HG03460 (cell line): ENCODE results near the gene TRAP1.
A peak's percentile ranks its signal among the peaks of the same experiment; 100 is the strongest.
"Not testable (repeated sequence)": the region's sequence is repeated elsewhere in the genome, so short reads cannot be mapped to it uniquely, and the experiment has no call there.

ENCODE experiments used
- ATAC-seq: cut with Tn5 transposase; IDR thresholded peaks from one replicate; pipeline ENCODE4 v1.9.1; 2021; ENCODE audit not compliant: unreplicated experiment

The TRAP1 gene

GRCh38 chr16:3714378-3714777 lies 2.9 kb downstream of the TRAP1 start:
- not testable (repeated sequence) for ATAC-seq

GRCh38 chr16:3713587-3714242 lies 3.6 kb downstream of the TRAP1 start:
- no peak for ATAC-seq

GRCh38 chr16:3712861-3713372 lies 4.4 kb downstream of the TRAP1 start:
- ATAC-seq, result no peak

GRCh38 chr16:3706253-3707012 lies 10.9 kb downstream of the TRAP1 start:
- no peak for ATAC-seq

- no peak for ATAC-seq
Observed at GRCh38 chr16:3702082-3702481, 15.2 kb downstream of the TRAP1 start.

GRCh38 chr16:3701531-3701930 lies 15.8 kb downstream of the TRAP1 start:
- no peak for ATAC-seq

GRCh38 chr16:3698941-3699340 lies 18.4 kb downstream of the TRAP1 start:
- no peak for ATAC-seq

- ATAC-seq, result no peak
Observed at GRCh38 chr16:3696425-3697218, 20.7 kb downstream of the TRAP1 start.

- no peak for ATAC-seq
Observed at GRCh38 chr16:3695610-3696369, 21.5 kb downstream of the TRAP1 start.

GRCh38 chr16:3694051-3694450 lies 23.3 kb downstream of the TRAP1 start:
- ATAC-seq, result no peak

- ATAC-seq, result no peak
Observed at GRCh38 chr16:3691761-3692160, 25.6 kb downstream of the TRAP1 start.

GRCh38 chr16:3690980-3691720 lies 26.2 kb downstream of the TRAP1 start:
- ATAC-seq, result no peak

GRCh38 chr16:3690470-3690928 lies 26.8 kb downstream of the TRAP1 start:
- ATAC-seq, result peak; percentile 75

GRCh38 chr16:3689731-3690130 lies 27.6 kb downstream of the TRAP1 start:
- ATAC-seq, result no peak

- no peak for ATAC-seq
Observed at GRCh38 chr16:3687792-3688191, 29.5 kb downstream of the TRAP1 start.

GRCh38 chr16:3687021-3687420 lies 30.3 kb downstream of the TRAP1 start:
- no peak for ATAC-seq

- ATAC-seq, result no peak
Observed at GRCh38 chr16:3681206-3681605, 36.1 kb downstream of the TRAP1 start.

GRCh38 chr16:3677994-3678393 lies 39.3 kb downstream of the TRAP1 start:
- ATAC-seq, result no peak

- ATAC-seq, result no peak
Observed at GRCh38 chr16:3675601-3676130, 41.7 kb downstream of the TRAP1 start.
